K562 (cell line): ENCODE measurements around the gene RAB43. TPM values are rescaled to one million over a fixed set of nuclear protein-coding genes. Genes with fewer than 3 reads are reported as not detected.

Experiments
- JUND ChIP-seq, 2 experiments: IDR thresholded peaks; 2 replicates in 1 of 2; 3 replicates in 1 of 2; pipeline ENCODE4 v1.6.1; 2011; ENCODE audit warnings: borderline replicate concordance in 2 of 2, low read depth in 2 of 2, low read length in 2 of 2, improper control_type of control experiment in 1 of 2, missing biosample characterization in 1 of 2, missing genetic modification characterization in 1 of 2, missing genetic modification reagents in 1 of 2
- MYC ChIP-seq, 2 experiments: fragments of 250-450 bp in 1 of 2; sonication (Bioruptor Pico) in 1 of 2; IDR thresholded peaks; 2 replicates each; pipeline versions ENCODE4 v1.5.1 to v1.6.1; 2012 to 2021; ENCODE audit warnings: low read depth in 2 of 2, borderline replicate concordance in 1 of 2, improper control_type of control experiment in 1 of 2, low read length in 1 of 2, mild to moderate bottlenecking in 1 of 2, moderate library complexity in 1 of 2
- NFIC ChIP-seq: fragments of 450-650 bp; IDR thresholded peaks from 2 replicates; pipeline ENCODE4 v1.6.1; 2017; ENCODE audit warnings: mild to moderate bottlenecking, inconsistent platforms
- NR4A1 ChIP-seq, 2 experiments: fragments of 250-450 bp in 1 of 2; fragments of 450-650 bp in 1 of 2; sonication (Bioruptor Pico) in 1 of 2; IDR thresholded peaks; 2 replicates each; pipeline versions ENCODE4 v1.4.0 to v1.6.1; 2016 to 2020; ENCODE audit warnings: mild to moderate bottlenecking in 2 of 2, missing compliant biosample characterization in 1 of 2, missing genetic modification characterization in 1 of 2, moderate library complexity in 1 of 2
- PHTF2 ChIP-seq: fragments of 250-450 bp; sonication (Bioruptor Pico); IDR thresholded peaks from 2 replicates; pipeline ENCODE4 v1.5.0; 2021; ENCODE audit warnings: mild to moderate bottlenecking
- RCOR1 ChIP-seq, 2 experiments: IDR thresholded peaks; 2 replicates each; pipeline ENCODE4 v1.6.1; 2012; ENCODE audit warnings: low read depth in 2 of 2, low read length in 2 of 2, borderline replicate concordance in 1 of 2, improper control_type of control experiment in 1 of 2
- ZBED1 ChIP-seq: IDR thresholded peaks from 2 replicates; pipeline ENCODE4 v1.6.1; 2014
- polyA plus RNA-seq, 8 experiments: library from polyadenylated mRNA; depleted of rRNA in 4 of 8; stranded (reverse) in 5 of 8; unstranded in 3 of 8; fragments of >200 nt; fragmentation: Nextera tagmentation in 2 of 8; fragmentation: Illumina TruSeq in 1 of 8; extraction: Ambion mirVana in 2 of 8; extraction: Trizol in 1 of 8; gene quantifications; 2 replicates each; pipeline versions ENCODE4 v1.2.1 to v1.2.3, GENCODE V29; 2011 to 2014; ENCODE audit warnings: inconsistent platforms in 1 of 8, missing spikeins in 1 of 8
- total RNA-seq, 7 experiments: library from RNA; depleted of rRNA in 6 of 7; stranded (reverse); fragments of >200 nt in 6 of 7; fragmentation: Illumina TruSeq in 2 of 7; extraction: Trizol in 2 of 7; gene quantifications; 2 replicates each; pipeline versions ENCODE4 v1.2.1 to v1.2.3, GENCODE V29; 2011 to 2021; ENCODE audit warnings: low replicate concordance in 1 of 7
- TF ChIP-seq, protein P1 (sequence below): sonication (generic); IDR thresholded peaks from 2 replicates; pipeline ENCODE4 v1.6.1; 2016
- TF ChIP-seq, protein P2 (sequence below), 3 experiments: fragments of 200-800 bp in 1 of 3; sonication (Bioruptor generic) in 1 of 3; sonication (generic) in 1 of 3; formaldehyde crosslinking in 1 of 3; IDR thresholded peaks; 2 replicates each; pipeline versions ENCODE4 v1.6.1 to v1.8.0; 2016 to 2022; ENCODE audit warnings: mild to moderate bottlenecking in 2 of 3, missing compliant biosample characterization in 2 of 3, missing genetic modification characterization in 2 of 3, missing genetic modification reagents in 1 of 3
- TF ChIP-seq, protein P3 (sequence below): sonication (generic); formaldehyde crosslinking; IDR thresholded peaks from 2 replicates; pipeline ENCODE4 v1.8.0; 2023; ENCODE audit warnings: mild to moderate bottlenecking, missing genetic modification reagents
- TF ChIP-seq, protein P4 (sequence below): fragments of 250-450 bp; sonication (Bioruptor Pico); IDR thresholded peaks from 2 replicates; pipeline ENCODE4 v1.5.0; 2021

RAB43 gene
- total and polyA plus RNA-seq, 9 of the 15 experiments (the other 6 are each of a cell fraction or from before 2014, with no cell fraction given): 0.04 to 6.8 (median 1.7) TPM; not detected in 2

- TF ChIP-seq, protein P1, sequence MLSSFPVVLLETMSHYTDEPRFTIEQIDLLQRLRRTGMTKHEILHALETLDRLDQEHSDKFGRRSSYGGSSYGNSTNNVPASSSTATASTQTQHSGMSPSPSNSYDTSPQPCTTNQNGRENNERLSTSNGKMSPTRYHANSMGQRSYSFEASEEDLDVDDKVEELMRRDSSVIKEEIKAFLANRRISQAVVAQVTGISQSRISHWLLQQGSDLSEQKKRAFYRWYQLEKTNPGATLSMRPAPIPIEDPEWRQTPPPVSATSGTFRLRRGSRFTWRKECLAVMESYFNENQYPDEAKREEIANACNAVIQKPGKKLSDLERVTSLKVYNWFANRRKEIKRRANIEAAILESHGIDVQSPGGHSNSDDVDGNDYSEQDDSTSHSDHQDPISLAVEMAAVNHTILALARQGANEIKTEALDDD: peak; percentile 77
- TF ChIP-seq, protein P2, sequence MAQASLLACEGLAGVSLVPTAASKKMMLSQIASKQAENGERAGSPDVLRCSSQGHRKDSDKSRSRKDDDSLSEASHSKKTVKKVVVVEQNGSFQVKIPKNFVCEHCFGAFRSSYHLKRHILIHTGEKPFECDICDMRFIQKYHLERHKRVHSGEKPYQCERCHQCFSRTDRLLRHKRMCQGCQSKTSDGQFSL (CRISPR knock-in tag; IDR thresholded peaks at IDR 0.05): no peak; the same call in 1 of the 2 replicates
- TF ChIP-seq, protein P2 (tag; IDR thresholded peaks at IDR 0.05): 0 out of 4 replicates have a peak, but pooled peaks of 1 of the 2 experiments have one; percentile 34
- TF ChIP-seq, protein P3, sequence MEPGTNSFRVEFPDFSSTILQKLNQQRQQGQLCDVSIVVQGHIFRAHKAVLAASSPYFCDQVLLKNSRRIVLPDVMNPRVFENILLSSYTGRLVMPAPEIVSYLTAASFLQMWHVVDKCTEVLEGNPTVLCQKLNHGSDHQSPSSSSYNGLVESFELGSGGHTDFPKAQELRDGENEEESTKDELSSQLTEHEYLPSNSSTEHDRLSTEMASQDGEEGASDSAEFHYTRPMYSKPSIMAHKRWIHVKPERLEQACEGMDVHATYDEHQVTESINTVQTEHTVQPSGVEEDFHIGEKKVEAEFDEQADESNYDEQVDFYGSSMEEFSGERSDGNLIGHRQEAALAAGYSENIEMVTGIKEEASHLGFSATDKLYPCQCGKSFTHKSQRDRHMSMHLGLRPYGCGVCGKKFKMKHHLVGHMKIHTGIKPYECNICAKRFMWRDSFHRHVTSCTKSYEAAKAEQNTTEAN: no peak
- TF ChIP-seq, protein P4, sequence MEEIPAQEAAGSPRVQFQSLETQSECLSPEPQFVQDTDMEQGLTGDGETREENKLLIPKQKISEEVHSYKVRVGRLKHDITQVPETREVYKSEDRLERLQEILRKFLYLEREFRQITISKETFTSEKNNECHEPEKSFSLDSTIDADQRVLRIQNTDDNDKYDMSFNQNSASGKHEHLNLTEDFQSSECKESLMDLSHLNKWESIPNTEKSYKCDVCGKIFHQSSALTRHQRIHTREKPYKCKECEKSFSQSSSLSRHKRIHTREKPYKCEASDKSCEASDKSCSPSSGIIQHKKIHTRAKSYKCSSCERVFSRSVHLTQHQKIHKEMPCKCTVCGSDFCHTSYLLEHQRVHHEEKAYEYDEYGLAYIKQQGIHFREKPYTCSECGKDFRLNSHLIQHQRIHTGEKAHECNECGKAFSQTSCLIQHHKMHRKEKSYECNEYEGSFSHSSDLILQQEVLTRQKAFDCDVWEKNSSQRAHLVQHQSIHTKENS (CRISPR knock-in tag): no peak
- TF ChIP-seq ZBED1 (no peak), JUND (IDR thresholded peaks at IDR 0.05; ENCODE audit: borderline replicate concordance, low read depth, low read length) (peak; percentile 8; the same call in 1 of the 2 replicates), JUND (tag; IDR thresholded peaks at IDR 0.05; ENCODE audit: borderline replicate concordance, low read depth, low read length) (no peak), MYC (IDR thresholded peaks at IDR 0.05; ENCODE audit: low read depth, low read length) (0 out of 2 replicates have a peak, but pooled peaks have one; percentile 30), MYC (CRISPR knock-in tag; IDR thresholded peaks at IDR 0.05; ENCODE audit: borderline replicate concordance, low read depth) (no peak), NFIC (no peak), NR4A1 (CRISPR knock-in tag; IDR thresholded peaks at IDR 0.05) (no peak), NR4A1 (tag; IDR thresholded peaks at IDR 0.05) (no peak), PHTF2 (CRISPR knock-in tag) (no peak), RCOR1 (IDR thresholded peaks at IDR 0.05; ENCODE audit: borderline replicate concordance in 1 of 2, low read depth in 2 of 2, low read length in 2 of 2) (peak in 1 of 2 experiments; percentile 70; a peak in 2 of 4 replicates)
Observed at GRCh38 chr3:129120254-129121004, 1.2 kb downstream of the RAB43 start (continued).
